ENCODE data around the gene CMC2. TPM values are rescaled to one million over a fixed set of nuclear protein-coding genes. Genes with fewer than 3 reads are reported as not detected.

The CMC2 gene
- total and polyA plus RNA-seq, 10 of the 15 experiments (the other 5 are each of a cell fraction or from before 2014, with no cell fraction given) = 62.8 to 251 (median 157) TPM

GRCh38 chr16:80984124-80984892 is 22.4 kb downstream of the CMC2 start:
- no peak for DNase-seq (ENCODE audit: low read depth, low spot score)
- no TSS peak for BruUV-seq (replicated peaks)
- no peaks in the 10 kb centered on the region for H3K4me1 ChIP-seq (ENCODE audit: control insufficient read depth, insufficient read depth, low read length)
- peaks cover 0 to 3% of the 10 kb centered on the region in 2 experiments; a peak in 3 of 4 replicates for H3K36me3 ChIP-seq (ENCODE audit: control insufficient read depth in 2 of 2, insufficient read depth in 2 of 2, low read length in 1 of 2)
- 96% methylated on average over 6 of the region's 6 CpGs for WGBS (ENCODE audit: insufficient coverage, insufficient replicate concordance, low lambda C conversion rate, missing lambda C conversion rate)
- ChIA-PET RAD21 (ENCODE audit: unreplicated experiment) (no interaction called here), POLR2A (no interaction called here), SMC1A (ENCODE audit: uncharacterized antibody, unreplicated experiment) (no interaction called here), CTCF (no interaction called here)
- no peak overlapping the region for H3K9ac ChIP-seq (ENCODE audit: control insufficient read depth, insufficient read depth, low read length)
- intact Hi-C loops (cut with micrococcal nuclease; ENCODE audit: unreplicated experiment) (no loop called here), in situ Hi-C loops (cut with MboI) (no loop called here)
- H3K9me3 ChIP-seq (replicated peaks; ENCODE audit: control insufficient read depth, insufficient read depth, low read length) = no peaks in the 10 kb centered on the region
- H3K4me3 ChIP-seq = no peak overlapping the region
- H4K20me1 ChIP-seq (ENCODE audit: control insufficient read depth, insufficient read depth) = no peaks in the 10 kb centered on the region
- no peaks in the 10 kb centered on the region for H3K27me3 ChIP-seq (replicated peaks in 1 of 2; ENCODE audit: control insufficient read depth in 2 of 2, insufficient read depth in 2 of 2, low read length in 1 of 2)
- H3K4me2 ChIP-seq (ENCODE audit: control insufficient read depth, insufficient read depth) = no peak overlapping the region
- H3K79me2 ChIP-seq (ENCODE audit: control insufficient read depth, insufficient read depth, low read length) = peaks cover 2% of the 10 kb centered on the region; the same call in 1 of the 2 replicates
- no peak overlapping the region for H2AFZ ChIP-seq (ENCODE audit: control insufficient read depth, low read depth, low read length)
- FAIRE-seq = no peak
- ATAC-seq = no peak
- TF ChIP-seq PKNOX1 (IDR thresholded peaks at IDR 0.05) (no peak), ZBTB11 (CRISPR knock-in tag; IDR thresholded peaks at IDR 0.05) (no peak), STAT1 (conservative IDR thresholded peaks at IDR 0.05) (no peak), TARDBP (IDR thresholded peaks at IDR 0.05; ENCODE audit: borderline replicate concordance) (no peak), HCFC1 (IDR thresholded peaks at IDR 0.05; ENCODE audit: low read length) (no peak), ZNF24 (IDR thresholded peaks at IDR 0.05) (no peak), MXI1 (IDR thresholded peaks at IDR 0.05; ENCODE audit: low read depth, low read length) (no peak), POLR2AphosphoS2 (IDR thresholded peaks at IDR 0.05; ENCODE audit: low read depth, low read length) (no peak), NKRF (conservative IDR thresholded peaks at IDR 0.05) (no peak), CBX3 (IDR thresholded peaks at IDR 0.05; ENCODE audit: borderline replicate concordance, low read depth) (no peak)
- no peak overlapping the region for H3K27ac ChIP-seq (ENCODE audit: control insufficient read depth, insufficient read depth)

Data from GM12878 (cell line).